ENCODE results near the gene SAA1. TPM values are rescaled to one million over a fixed set of nuclear protein-coding genes. Genes with fewer than 3 reads are reported as not detected.
"Not testable (repeated sequence)": the region's sequence is repeated elsewhere in the genome, so short reads cannot be mapped to it uniquely, and the experiment has no call there.

Gene SAA1
- total RNA-seq (2014; rRNA removed; shearing (Covaris generic); ENCODE audit: low replicate concordance) = not detected in 2 replicates

DNA sequence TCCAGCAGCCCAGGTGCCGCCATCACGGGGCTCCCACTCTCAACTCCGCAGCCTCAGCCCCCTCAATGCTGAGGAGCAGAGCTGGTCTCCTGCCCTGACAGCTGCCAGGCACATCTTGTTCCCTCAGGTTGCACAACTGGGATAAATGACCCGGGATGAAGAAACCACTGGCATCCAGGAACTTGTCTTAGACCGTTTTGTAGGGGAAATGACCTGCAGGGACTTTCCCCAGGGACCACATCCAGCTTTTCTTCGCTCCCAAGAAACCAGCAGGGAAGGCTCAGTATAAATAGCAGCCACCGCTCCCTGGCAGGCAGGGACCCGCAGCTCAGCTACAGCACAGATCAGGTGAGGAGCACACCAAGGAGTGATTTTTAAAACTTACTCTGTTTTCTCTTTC, at the start of gene SAA1:
Gene SAA1 (plus strand): TSS at position 316 of the 400 bp plus-strand sequence. CDS start 624 bp downstream, outside the sequence.
- no peaks in the 10 kb centered on the region for H3K9me3 ChIP-seq
- no peak for DNase-seq
- no peak within 1 kb of the TSS for H3K4me3 ChIP-seq
- H3K36me3 ChIP-seq = no peaks in the 10 kb centered on the region
- H3K27me3 ChIP-seq = no peaks in the 10 kb centered on the region

- Histone ChIP-seq H3K36me3 (no peaks in the 10 kb centered on the region), H3K4me3 (no peak overlapping the region), H3K27me3 (no peaks in the 10 kb centered on the region), H3K9me3 (no peaks in the 10 kb centered on the region)
- no peak for DNase-seq
Observed at GRCh38 chr11:18221274-18221876, 44.7 kb upstream of the SAA1 start.

- Histone ChIP-seq H3K36me3 (no peaks in the 10 kb centered on the region), H3K27me3 (no peaks in the 10 kb centered on the region), H3K9me3 (no peaks in the 10 kb centered on the region), H3K4me3 (no peak overlapping the region)
- DNase-seq = no peak
Observed at GRCh38 chr11:18222814-18223421, 43.1 kb upstream of the SAA1 start.

DNA sequence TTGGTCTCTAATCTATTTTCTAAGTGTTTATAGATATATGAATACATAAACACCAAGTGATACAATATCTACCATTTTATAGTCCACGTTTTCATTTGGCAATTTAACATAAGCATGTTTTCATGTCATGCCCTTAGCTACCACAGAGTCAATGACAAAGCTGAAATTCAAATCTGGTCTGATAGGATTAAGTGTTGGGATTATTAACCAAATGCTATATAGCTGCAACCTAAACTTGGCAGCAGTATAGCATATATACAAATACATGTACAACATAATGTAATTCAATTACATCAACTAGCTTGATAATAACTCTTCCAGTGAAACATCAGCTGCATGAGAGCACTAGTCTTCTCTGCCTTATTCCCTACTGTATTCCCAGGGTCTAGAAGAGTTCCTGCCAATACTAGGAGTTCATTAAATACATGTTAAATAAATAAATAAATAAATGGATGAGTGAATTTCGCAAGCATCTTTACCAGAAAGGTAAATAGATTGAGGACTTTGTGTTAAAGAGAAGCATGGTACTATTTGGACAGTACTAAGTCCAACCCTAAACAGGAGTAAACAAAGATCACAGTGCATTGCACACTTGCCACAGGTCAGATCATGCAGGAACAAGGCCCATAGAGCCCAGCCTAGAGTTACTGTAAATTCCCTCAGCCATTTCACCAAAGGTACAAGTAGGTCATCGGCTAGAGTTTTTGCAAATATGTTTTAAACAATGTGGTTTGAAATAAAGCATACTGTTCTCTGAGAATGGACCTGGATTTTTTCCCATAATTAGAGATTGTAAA, 42.3 kb upstream of the SAA1 start:
- Histone ChIP-seq H3K9me3 (no peaks in the 10 kb centered on the region), H3K36me3 (no peaks in the 10 kb centered on the region), H3K27me3 (no peaks in the 10 kb centered on the region), H3K4me3 (no peak overlapping the region)
- DNase-seq = no peak

GRCh38 chr11:18225913-18226312, 40.2 kb upstream of the SAA1 start:
- Histone ChIP-seq H3K36me3 (no peaks in the 10 kb centered on the region), H3K9me3 (no peaks in the 10 kb centered on the region), H3K4me3 (no peak overlapping the region), H3K27me3 (no peaks in the 10 kb centered on the region)
- no peak for DNase-seq

DNA sequence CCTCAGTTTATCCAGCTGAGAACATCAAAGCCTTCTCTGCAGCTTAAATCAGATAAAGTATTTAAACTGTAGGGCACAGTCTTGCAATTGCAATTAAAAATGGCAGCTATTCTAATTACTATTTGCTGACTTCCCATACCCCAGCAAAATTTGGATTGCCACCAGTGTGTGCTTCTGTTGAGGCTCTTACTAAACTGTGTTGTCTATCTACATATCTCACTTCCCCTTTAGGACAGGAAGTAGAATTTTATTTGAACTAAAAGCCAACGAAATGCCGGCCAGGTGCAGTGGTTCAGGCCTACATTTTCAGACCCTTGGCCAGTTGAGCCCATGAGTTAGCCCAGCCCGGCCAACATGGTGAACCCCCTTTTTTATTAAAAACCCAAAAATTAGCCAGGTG, 36.6 kb upstream of the SAA1 start:
- Histone ChIP-seq H3K4me3 (no peak overlapping the region), H3K36me3 (no peaks in the 10 kb centered on the region), H3K9me3 (no peaks in the 10 kb centered on the region), H3K27me3 (no peaks in the 10 kb centered on the region)
- no peak for DNase-seq

DNA sequence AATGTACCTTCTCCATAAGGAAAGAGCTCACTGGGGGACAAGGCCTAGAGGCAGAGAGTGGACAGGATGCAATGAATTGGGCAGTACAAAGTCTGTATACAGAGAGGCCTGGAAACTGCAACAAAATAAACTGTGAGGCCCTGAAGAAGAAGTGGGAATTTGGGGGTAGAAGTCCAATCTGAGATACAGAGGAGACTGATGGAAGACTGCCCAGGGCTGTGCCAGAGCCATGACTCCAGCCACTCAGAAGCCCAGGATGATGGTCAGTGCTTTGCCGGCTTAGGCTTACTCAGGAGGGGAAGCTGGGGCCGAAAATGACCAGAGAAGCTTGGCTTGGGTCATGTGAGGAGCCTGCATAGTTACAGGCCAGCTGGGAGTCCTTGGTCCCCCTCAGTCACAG, 35.2 kb upstream of the SAA1 start:
- no peak overlapping the region for H3K4me3 ChIP-seq
- no peaks in the 10 kb centered on the region for H3K36me3 ChIP-seq
- no peaks in the 10 kb centered on the region for H3K9me3 ChIP-seq
- H3K27me3 ChIP-seq = no peaks in the 10 kb centered on the region
- DNase-seq = no peak

DNA sequence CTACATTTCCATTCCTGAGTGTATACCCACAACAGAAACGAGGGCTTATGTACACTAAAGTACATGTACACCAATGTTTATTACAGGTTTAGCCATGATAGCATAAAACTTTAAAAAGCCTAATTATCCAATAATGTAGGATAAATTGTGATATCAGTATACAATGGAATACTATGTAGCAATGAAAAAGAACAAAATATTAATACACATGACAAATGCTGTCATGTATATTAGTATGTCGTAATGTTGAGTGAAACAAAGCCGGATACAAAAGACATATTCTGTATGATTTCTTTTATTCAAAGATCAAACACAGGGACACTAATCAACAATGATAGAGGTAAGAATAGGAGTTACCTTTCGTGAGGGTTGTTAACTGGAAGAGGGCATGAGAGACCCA, 32.2 kb upstream of the SAA1 start:
- DNase-seq = no peak
- peaks cover 3% of the 10 kb centered on the region; the same call in 1 of the 2 replicates for H3K27me3 ChIP-seq

DNA sequence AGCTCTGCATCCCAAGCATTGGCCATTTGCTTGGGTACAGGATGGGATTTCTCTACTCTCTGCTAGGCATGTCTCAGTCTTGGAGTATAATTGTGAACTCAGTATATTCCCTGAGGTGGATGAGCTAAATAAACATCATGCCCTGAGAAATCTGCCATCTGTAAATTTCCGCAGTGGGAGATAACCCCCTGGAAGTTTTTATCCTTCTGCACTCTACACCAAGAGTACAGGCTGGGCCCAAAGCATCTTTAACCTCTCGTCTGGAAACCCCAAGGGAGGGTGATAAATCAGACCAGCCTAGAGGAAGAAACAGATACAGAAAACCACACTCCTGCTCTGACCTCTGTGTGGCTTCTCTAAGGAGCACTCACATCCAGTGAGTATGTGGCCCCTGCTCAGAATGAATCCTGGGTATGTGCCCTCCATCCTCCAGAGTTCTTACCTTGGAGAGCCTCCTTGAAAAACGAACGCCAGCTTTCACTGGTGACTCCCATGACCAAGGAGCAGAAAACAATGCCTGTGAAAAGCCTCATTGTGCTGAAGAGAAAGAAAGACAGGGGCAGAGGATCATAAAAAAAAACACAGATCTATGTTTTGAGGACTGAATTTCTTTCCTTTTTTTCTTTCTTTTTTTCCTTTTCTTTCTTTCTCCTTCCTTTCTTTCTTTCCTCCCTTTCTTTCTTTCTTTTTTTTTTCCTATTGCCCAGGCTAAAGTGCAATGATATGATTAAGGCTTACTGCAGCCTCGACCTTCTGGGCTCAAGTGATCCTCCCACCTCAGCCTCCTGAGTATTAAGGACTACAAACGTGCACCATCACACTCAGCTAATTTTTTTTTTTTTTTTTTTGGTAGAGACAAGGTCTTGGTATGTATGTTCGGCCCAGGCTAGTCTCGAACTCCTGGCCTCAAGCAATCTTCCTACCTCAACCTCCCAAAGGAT, 30.4 kb upstream of the SAA1 start:
- no peaks in the 10 kb centered on the region for H3K9me3 ChIP-seq
- DNase-seq = no peak
- no peak overlapping the region for H3K4me3 ChIP-seq
- peaks cover 3% of the 10 kb centered on the region; the same call in 1 of the 2 replicates for H3K27me3 ChIP-seq
- no peaks in the 10 kb centered on the region for H3K36me3 ChIP-seq

More for the DNA sequence above, 32.2 kb upstream of the SAA1 start:
- H3K36me3 ChIP-seq = no peaks in the 10 kb centered on the region
- no peaks in the 10 kb centered on the region for H3K9me3 ChIP-seq
- H3K4me3 ChIP-seq = no peak overlapping the region

DNA sequence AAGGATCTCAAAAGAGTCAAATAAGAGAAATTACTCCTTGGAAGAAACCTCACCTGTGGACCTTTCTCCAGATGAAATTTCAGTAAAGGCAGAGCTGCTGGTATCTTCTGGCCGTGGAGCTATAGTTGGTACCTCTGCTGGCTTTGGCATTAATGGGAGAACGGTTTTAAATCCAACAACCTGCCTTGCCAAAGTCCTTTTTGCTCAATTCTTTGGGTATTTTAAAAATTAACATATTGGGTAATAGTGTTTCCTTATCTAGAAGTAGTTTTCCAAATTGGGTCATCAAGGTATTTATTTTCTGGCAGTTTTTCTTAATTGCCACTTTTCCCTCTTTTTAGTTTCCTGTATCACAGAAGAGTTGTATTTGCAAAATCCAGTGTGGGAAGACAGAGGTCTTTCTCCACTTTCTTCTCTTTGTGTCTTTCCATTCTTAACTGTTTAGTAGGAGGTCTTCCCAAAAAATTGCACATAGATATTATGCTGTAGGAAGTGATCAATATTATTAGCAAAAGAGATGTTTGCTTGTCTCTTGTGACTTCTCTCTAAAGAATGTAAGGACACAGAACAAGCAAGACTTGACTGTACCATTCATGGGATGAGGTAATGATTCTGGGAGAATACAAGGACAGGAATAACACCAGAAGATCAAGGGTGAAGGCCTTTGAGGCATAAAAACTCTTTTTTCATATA, 29.3 kb upstream of the SAA1 start, which contains the start of gene SAA4:
Gene SAA4 (minus strand): TSS at position 139 of the 693 bp plus-strand sequence. CDS start 876 bp downstream, outside the sequence.
- DNase-seq = no peak
- Histone ChIP-seq H3K27me3 (peaks cover 3% of the 10 kb centered on the region; the same call in 1 of the 2 replicates), H3K4me3 (no peak within 1 kb of the TSS), H3K9me3 (no peaks in the 10 kb centered on the region), H3K36me3 (no peaks in the 10 kb centered on the region)

DNA sequence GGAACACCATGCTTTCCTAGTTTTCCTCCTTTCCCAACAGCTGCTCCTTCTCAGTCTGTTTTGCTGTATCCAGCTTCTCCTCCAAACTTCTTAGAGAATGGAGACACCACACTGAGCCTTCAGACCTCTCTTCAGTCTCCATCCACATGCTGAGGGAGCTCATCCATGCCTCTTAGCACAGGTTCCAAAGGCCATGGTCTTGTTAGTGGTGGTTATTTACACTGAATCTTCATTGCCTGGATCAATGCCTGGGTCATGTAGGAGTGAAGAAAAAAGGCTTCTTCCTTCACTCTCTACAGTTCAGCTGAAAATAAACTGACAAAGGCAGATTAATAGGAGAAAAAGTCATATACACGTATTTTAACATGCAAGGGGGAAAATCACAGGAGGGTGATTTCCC, 26.4 kb upstream of the SAA1 start:
- Histone ChIP-seq H3K4me3 (no peak overlapping the region), H3K9me3 (peaks cover 7% of the 10 kb centered on the region; the same call in 1 of the 2 replicates), H3K27me3 (peaks cover 3% of the 10 kb centered on the region; the same call in 1 of the 2 replicates), H3K36me3 (no peaks in the 10 kb centered on the region)
- no peak for DNase-seq

DNA sequence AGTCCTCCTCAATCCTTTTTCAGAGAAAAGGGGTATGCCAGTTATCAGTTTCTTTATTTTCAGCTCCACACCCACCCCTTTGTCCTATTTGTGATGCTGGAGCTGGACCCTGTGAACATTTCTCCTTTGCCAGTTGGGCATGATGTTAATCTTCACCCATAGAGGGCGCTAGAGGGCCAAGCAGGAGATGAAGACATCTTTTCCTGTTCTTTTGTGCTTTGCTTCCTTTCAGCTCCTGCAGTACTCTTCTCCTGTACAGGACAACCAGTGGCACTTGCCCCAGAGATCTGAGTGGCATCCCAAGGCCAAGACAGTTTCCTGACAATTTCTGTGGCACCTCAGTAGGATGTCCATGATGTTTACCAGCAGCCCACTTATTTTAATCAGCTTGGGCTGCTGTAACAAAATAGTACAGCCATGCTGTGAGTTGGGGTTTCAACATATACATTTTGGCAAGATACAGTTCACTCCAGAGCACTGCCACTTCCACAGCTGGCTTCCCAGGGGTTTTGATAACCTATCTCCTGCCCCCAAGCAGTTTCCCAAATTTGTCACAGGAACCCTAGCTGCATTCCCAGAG, 22.2 kb upstream of the SAA1 start:
- H3K9me3 ChIP-seq = peaks cover 7% of the 10 kb centered on the region; the same call in 1 of the 2 replicates
- DNase-seq = peak; percentile 8
- H3K36me3 ChIP-seq = no peaks in the 10 kb centered on the region
- no peak overlapping the region for H3K4me3 ChIP-seq
- H3K27me3 ChIP-seq = no peaks in the 10 kb centered on the region

GRCh38 chr11:18245396-18245795, 20.7 kb upstream of the SAA1 start:
- Histone ChIP-seq H3K9me3 (peaks cover 7% of the 10 kb centered on the region; the same call in 1 of the 2 replicates), H3K4me3 (no peak overlapping the region), H3K36me3 (no peaks in the 10 kb centered on the region), H3K27me3 (no peaks in the 10 kb centered on the region)
- DNase-seq = no peak

DNA sequence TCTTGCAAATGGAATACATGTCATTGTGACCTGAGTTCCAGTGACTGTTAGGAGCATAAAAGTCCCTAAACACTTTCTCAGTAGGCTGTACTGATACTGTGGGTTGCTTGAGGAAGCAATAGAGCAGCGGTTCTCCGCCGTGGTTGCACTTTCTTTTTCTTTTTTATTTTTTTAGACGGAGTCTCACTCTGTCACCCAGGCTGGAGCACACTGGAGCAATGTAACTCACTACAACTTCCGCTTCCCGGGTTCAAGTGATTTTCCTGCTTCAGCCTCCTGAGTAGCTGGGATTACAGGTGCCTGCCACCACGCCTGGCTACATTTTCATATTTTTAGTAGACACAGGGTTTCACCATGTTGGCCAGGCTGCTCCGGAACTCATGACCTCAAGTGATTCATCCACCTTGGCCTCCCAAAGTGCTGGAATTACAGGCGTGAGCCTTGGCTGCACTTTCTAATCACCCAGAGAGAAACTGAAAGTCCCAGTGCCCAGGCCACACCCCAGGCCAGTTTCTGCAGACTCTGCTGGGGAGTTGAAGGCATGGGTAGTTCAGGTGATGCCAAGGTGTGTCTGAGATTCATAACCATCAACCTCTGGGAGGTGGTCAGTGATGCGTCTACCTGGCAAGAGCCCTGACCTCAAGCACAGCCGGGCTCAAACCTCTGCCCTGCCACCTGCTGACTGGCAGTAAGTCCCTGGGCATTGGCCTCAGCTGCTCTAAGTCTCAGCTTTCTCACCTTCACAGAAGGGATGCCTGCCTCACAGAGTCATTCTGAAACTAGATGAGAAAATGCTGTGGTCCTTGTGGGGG, 19.5 kb upstream of the SAA1 start:
- H3K27me3 ChIP-seq, H3K4me3 ChIP-seq, H3K9me3 ChIP-seq, H3K36me3 ChIP-seq, DNase-seq: not testable (repeated sequence)

- H3K27me3 ChIP-seq, H3K36me3 ChIP-seq, DNase-seq, H3K9me3 ChIP-seq, H3K4me3 ChIP-seq: not testable (repeated sequence)
Observed at GRCh38 chr11:18247191-18247581, 18.9 kb upstream of the SAA1 start.

Measured in MG63 (cell line).